GM18499 (cell line): ENCODE results near the gene CELSR3.

Experiments used
- ATAC-seq: cut with Tn5 transposase; IDR thresholded peaks from one replicate; pipeline ENCODE4 v1.9.1; 2021; ENCODE audit warnings: moderate number of reproducible peaks; ENCODE audit not compliant: insufficient read depth, unreplicated experiment

The CELSR3 gene

DNA sequence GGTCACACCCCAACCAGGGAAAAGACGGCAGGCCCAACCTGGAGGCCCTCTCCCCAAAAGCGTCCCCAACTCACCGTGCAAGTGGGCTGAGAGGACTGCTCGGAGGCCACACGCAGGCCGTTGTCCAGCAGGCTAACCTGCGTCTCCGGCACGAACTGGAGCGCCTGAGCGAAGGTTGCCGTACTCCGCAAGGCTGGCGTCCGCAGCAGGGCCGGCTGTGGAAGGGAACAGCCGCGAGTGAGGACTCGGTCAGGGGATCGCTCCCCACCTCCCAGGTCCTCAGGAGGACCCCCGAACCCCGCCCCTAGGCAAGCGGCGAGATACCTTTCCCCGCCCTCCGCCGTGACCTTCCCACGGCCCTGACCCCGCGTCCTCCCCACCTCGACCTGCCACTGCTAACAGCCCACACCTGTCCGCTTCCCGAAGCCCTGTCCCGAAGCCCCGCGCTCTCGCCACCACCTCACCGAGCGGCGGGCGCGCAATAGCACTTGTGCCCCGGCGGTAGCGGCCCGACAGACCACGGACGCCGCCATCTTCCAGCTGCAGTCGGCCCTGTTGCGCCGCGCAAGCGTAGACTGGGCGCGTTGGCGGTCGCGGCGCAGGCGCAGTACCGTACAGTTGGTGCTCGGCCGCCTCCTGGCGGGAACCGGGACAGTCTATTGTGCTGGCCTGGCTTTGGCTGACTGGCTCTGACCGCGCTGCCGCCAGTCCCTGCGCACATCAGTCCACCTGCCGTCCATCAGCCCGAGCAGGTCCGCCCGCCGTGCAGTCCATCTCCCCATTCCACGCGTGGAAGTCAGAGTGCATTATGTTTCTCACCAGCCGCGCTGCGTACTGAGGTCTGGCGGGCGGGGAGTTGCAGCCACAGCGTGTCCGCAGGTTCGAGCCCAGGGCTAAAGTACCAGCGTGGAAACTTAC is 53.3 kb downstream of the CELSR3 start, which contains the start of gene UQCRC1:
UQCRC1 (minus strand) TSS at position 559 of the 918 bp plus-strand sequence; CDS start at position 533, 26 bp downstream.
- ATAC-seq = peak; percentile 78

DNA sequence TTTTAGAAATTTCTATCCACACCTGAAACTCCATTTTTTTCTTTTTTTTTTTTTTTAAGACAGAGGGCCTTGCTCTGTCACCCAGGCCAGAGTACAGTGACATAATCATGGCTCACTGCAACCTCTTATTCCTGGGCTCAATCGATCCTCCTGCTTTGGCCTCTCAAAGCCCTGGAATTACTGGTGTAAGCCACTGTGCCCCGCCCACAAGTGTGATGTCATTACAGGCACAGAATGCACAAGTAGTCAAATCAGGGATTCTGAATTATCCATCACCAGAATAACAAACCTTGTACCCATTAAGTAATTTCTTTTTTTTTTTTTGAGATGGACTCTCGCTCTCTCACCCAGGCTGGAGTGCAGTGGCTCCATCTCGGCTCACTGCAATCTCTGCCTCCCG is 55.2 kb downstream of the CELSR3 start:
- no peak for ATAC-seq

DNA sequence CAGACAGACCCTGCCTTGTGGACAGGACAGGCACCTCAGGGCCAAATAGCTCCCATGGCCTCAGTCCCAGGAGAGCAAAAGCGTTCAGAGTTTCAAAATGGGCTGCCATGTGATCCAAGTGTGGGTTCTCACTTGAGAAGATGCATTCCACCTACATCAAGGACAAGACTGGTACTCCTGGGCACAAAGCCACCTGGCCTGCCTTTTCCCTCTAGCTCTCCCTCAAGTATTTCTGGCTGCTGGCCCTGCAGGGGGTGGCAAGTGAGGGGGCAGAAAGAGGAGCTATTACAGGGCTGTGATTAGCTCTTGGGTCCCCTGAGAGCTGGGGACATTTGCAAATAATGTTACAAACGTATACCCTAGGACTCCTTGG is 61.1 kb downstream of the CELSR3 start:
- no peak for ATAC-seq

GRCh38 chr3:48600711-48601621 is 61.7 kb downstream of the CELSR3 start:
- ATAC-seq = no peak

DNA sequence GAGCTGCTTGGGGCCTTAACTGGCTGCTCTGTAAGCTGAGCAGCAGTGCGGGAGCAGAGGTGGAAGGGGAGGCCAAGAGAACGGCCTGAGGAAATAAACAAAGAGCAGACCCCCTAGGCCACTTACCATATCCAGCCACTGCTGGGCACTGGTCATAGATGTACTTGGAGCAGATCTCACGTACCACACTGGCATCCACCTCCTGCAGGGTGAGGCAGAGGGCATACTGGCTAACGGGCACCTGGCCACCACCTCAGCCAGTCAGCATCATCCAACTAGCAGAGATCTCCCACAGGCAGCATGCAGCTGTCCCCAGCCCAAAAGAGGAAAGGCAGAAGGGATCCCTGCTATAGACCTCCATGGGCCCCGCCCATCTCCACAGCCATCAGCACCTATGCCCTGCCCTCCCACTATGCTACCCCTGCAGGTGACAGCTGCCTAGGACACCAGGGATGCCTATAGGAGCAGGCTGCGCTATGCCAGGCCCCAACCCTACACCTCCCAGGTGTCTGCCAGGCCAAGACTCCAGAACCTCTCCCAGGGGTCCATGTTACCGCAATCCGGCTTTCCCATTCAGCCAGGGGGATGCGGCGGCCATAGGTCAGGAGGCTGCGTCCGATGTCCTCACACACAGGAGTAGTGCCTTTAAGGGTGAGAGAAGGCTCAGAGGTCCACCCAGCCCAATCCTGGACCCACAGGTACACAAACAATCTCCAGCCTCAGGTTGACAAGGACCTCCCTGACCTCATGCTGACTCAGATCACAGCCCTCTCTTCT is 63.0 kb downstream of the CELSR3 start:
- no peak for ATAC-seq

DNA sequence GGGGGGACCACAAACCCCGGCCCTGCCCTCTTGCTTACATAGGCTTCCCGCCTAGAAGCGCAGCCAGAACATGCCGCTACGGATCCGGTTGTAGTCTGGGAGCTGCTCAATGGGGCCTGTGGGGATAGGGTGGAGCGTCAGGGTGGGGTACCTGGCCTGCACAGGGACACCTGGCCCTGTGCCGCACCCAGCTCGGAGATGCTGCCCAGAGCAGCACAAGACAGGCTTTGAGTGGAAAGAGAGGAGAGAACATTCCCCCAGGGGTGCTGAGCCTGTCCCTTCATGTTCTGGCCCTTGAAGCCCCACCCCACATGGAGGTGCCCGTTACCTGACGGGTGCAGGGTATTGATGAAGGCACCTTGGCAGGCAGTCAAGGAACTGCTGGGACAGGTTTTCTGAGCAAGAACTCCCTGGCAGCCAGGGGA is 63.6 kb downstream of the CELSR3 start:
- no peak for ATAC-seq

- ATAC-seq = no peak
These were observed 64.2 kb downstream of the CELSR3 start for GRCh38 chr3:48598323-48599076.

DNA sequence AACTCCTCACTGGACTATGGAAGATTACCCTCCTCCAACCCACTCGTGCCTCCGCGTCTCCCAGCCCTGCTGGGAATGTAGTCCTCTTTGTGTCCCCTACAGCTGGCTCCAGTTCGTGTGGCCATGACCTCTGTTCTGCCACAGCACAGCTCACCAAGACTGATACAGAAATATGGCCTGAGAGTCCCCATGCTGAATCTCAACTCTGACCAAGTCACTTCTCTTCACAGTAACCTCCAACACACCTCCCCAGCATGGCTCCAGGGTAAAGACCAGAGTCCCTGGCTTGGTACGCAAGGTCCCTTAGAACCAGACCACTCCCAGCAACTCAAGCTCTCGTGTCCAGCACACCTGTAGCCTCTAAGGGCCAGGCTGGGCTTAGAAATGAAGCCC is 65.3 kb downstream of the CELSR3 start:
- ATAC-seq = no peak

- ATAC-seq = no peak
These were observed 65.8 kb downstream of the CELSR3 start for GRCh38 chr3:48596676-48597407.

DNA sequence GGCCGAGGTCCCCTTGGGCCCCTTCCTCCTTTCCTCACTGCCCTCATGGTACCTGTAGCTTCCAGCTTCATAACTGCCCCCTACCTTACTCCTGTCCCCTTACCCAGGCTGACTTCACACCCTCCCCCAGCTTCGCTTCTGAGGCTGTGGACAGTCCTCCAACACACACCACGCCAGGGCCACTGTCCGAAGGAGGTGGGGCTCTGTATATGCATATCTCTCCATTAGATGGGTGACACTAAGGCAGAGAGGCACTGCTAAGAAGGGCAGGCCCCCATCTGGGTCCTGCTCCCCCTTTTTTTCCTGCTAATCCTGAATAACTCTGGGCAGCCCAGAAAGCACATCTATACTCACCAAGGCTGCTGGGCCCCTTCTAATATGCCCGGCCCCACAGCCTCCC is 66.5 kb downstream of the CELSR3 start:
- ATAC-seq = no peak

- ATAC-seq = no peak
These were observed 67.1 kb downstream of the CELSR3 start for GRCh38 chr3:48595526-48596121.

- ATAC-seq = no peak
These were observed 67.6 kb downstream of the CELSR3 start, which contains the start of gene COL7A1 for GRCh38 chr3:48595075-48595525. COL7A1 (minus strand) TSS chr3:48595329; CDS start chr3:48595159, 170 bp downstream.

DNA sequence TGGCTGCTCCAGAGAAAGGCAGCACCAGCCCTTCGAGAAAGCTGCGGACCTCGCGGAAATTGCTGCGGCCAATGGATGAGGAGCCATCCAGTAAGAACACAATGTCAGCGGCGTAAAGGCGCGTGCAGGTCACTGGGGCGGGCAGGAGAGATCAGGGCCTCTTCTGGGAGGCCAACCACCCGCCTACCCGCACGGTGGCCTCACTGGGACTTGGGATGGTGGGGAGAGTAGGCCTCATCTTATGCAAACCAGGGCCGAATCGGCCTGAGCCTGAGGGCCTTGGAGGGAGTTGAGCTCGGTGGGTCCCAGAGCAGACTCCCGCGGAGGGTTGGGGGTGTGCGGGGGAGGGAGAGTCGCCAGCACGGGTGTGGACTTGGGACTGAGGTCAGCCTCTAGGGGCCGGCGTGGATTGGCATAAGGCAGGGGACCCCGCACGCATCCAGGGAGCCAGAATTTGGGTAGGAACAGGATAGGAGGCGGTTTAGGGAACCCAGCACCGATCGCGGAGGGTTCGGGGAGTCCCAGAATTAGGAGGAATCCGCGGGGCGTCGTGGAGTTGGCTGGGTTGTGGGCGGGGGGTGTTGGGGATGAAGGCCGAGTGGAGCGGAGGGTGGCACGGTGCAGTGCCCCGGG is 68.2 kb downstream of the CELSR3 start:
- ATAC-seq = no peak

DNA sequence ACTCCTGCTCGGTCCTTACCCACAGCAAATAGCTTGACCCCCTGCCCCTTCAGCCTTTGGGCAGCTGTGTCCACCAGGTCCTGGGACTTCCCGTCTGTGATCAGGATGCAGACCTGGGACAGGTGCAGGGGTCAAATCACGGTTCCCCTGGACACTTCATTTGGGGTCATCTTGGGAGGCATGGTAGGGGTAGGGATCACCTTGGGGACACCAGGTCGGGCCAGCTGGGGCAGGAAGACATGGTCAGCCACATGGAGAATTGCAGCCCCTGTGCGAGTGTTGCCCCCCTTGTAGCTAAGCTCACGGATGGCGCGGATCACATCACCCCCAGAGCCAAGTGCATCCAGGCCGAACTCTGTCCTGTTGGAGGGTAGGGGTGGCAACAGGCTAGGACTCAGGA is 69.3 kb downstream of the CELSR3 start:
- ATAC-seq = no peak

- no peak for ATAC-seq
These were observed 70.1 kb downstream of the CELSR3 start for GRCh38 chr3:48592519-48593087.

GRCh38 chr3:48591886-48592518 is 70.7 kb downstream of the CELSR3 start:
- ATAC-seq = no peak

DNA sequence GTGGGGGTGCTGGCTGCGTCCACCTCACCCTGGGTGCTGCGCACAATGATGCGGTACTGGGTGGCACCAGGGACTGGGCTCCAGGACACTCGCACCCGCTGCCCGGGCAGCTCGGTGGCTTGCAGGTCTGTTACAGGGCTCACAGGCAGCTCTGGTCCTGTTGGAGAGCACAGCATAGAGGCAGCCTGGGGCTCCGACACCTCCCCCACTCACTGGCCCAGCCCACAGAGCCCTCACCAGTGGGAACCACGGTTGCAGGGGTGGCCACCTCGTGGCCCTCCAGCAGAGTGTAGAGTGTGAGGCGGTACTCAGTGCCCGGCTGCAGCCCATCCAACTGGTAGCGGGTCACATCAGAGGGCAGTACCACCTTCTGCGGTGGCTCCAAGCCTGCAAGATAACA is 71.2 kb downstream of the CELSR3 start:
- no peak for ATAC-seq
